CD14-positive monocyte (primary cell): ENCODE measurements around the gene GLI3. TPM values are rescaled to one million over a fixed set of nuclear protein-coding genes. Genes with fewer than 3 reads are reported as not detected.

Source experiments
- DNase-seq, 3 donors: peaks; one replicate each; pipeline ENCODE4 v3.0.0-alpha.2; 2011 to 2022
- H2AFZ ChIP-seq: 2 replicates; pipeline ENCODE4 v1.6.0; 2012; ENCODE audit warnings: mild to moderate bottlenecking, low read depth, low read length, inconsistent platforms; ENCODE audit not compliant: insufficient read depth, poor library complexity, severe bottlenecking
- H3K27ac ChIP-seq, 2 donors: 1 replicate in 1 of 2; 2 replicates in 1 of 2; pipeline ENCODE4 v1.5.1; 2012 to 2013; ENCODE audit warnings: low read length in 2 of 2, control low read depth in 1 of 2, inconsistent platforms in 1 of 2, low read depth in 1 of 2, mild to moderate bottlenecking in 1 of 2
- H3K27me3 ChIP-seq, 2 donors: one replicate each; pipeline versions ENCODE4 v1.6.0 to v1.6.1; 2011 to 2013; ENCODE audit warnings: low read length in 2 of 2; ENCODE audit not compliant: control insufficient read depth in 2 of 2, insufficient read depth in 2 of 2
- H3K36me3 ChIP-seq, 2 donors: replicated peaks in 1 of 2; 1 replicate in 1 of 2; 2 replicates in 1 of 2; pipeline versions ENCODE4 v1.5.1 to v1.6.1; 2012 to 2013; ENCODE audit warnings: low read length in 2 of 2, control low read depth in 1 of 2, inconsistent platforms in 1 of 2, mild to moderate bottlenecking in 1 of 2; ENCODE audit not compliant: insufficient read depth in 2 of 2, control insufficient read depth in 1 of 2
- H3K4me1 ChIP-seq, 2 donors: 1 replicate in 1 of 2; 2 replicates in 1 of 2; pipeline versions ENCODE4 v1.5.1 to v1.6.1; 2012 to 2013; ENCODE audit warnings: low read length in 2 of 2, control low read depth in 1 of 2, inconsistent platforms in 1 of 2, mild to moderate bottlenecking in 1 of 2, moderate library complexity in 1 of 2; ENCODE audit not compliant: insufficient read depth in 2 of 2, control insufficient read depth in 1 of 2
- H3K4me2 ChIP-seq: replicated peaks from 2 replicates; pipeline ENCODE3; 2012; ENCODE audit warnings: low read length, moderate library complexity, mild to moderate bottlenecking; ENCODE audit not compliant: poor library complexity, severe bottlenecking; ENCODE audit errors: extremely low read depth
- H3K4me3 ChIP-seq, 3 experiments: fragments of 200-600 bp in 1 of 3; sonication (generic) in 1 of 3; replicated peaks in 1 of 3; 1 replicate in 2 of 3; 2 replicates in 1 of 3; pipeline ENCODE4 v1.5.1; 2011 to 2013; ENCODE audit warnings: low read length in 3 of 3, mild to moderate bottlenecking in 3 of 3, control low read depth in 2 of 3, low read depth in 2 of 3, inconsistent platforms in 1 of 3, moderate library complexity in 1 of 3
- H3K79me2 ChIP-seq: 2 replicates; pipeline ENCODE4 v1.6.0; 2012; ENCODE audit warnings: mild to moderate bottlenecking, control low read depth, inconsistent platforms, low read length, moderate library complexity; ENCODE audit not compliant: insufficient read depth
- H3K9ac ChIP-seq: 2 replicates; pipeline ENCODE4 v1.6.0; 2017; ENCODE audit warnings: low read length, mild to moderate bottlenecking; ENCODE audit not compliant: insufficient read depth, poor library complexity, severe bottlenecking
- H3K9me3 ChIP-seq, 2 donors: replicated peaks in 1 of 2; 1 replicate in 1 of 2; 2 replicates in 1 of 2; pipeline versions ENCODE4 v1.5.1 to v1.6.1; 2012 to 2013; ENCODE audit warnings: low read length in 2 of 2, control low read depth in 1 of 2; ENCODE audit not compliant: control insufficient read depth in 1 of 2, insufficient read depth in 1 of 2
- H4K20me1 ChIP-seq: 2 replicates; pipeline ENCODE4 v1.6.0; 2012; ENCODE audit warnings: mild to moderate bottlenecking, low read length, control low read depth, moderate library complexity; ENCODE audit not compliant: insufficient read depth
- H3K27ac Mint-ChIP-seq, 7 donors: one replicate each; pipeline ENCODE4 v1.8.0; 2020; ENCODE audit warnings: mild to moderate bottlenecking in 7 of 7, mixed read lengths in 7 of 7, moderate library complexity in 6 of 7, inconsistent platforms in 2 of 7
- H3K27me3 Mint-ChIP-seq, 3 donors: one replicate each; pipeline ENCODE4 v1.8.0; 2021 to 2022; ENCODE audit warnings: low read depth in 3 of 3, mild to moderate bottlenecking in 3 of 3, mixed read lengths in 3 of 3, moderate library complexity in 3 of 3, inconsistent platforms in 1 of 3
- H3K36me3 Mint-ChIP-seq, 2 donors: one replicate each; pipeline ENCODE4 v1.8.0; 2020; ENCODE audit warnings: mixed read lengths in 2 of 2, inconsistent platforms in 1 of 2, mild to moderate bottlenecking in 1 of 2
- H3K4me1 Mint-ChIP-seq: one replicate; pipeline ENCODE4 v1.8.0; 2020; ENCODE audit warnings: mild to moderate bottlenecking, mixed read lengths
- H3K4me3 Mint-ChIP-seq, 2 donors: one replicate each; pipeline ENCODE4 v1.8.0; 2020; ENCODE audit warnings: mild to moderate bottlenecking in 2 of 2, mixed read lengths in 2 of 2, moderate library complexity in 1 of 2
- H3K9me3 Mint-ChIP-seq, 7 donors: one replicate each; pipeline ENCODE4 v1.8.0; 2020 to 2022; ENCODE audit warnings: mixed read lengths in 7 of 7, mild to moderate bottlenecking in 6 of 7, moderate library complexity in 6 of 7, inconsistent platforms in 2 of 7
- WGBS: methylation state at CpG from one replicate; pipeline ENCODE4 v1.1.5; 2013; ENCODE audit warnings: missing lambda C conversion rate; ENCODE audit not compliant: insufficient coverage; 5-methylcytosine and 5-hydroxymethylcytosine counted together
- intact Hi-C, 2 donors: fragments of 100-400 bp; cut with micrococcal nuclease; formaldehyde crosslinking; loops; one replicate each; pipeline versions ENCODE4 v1.15.0 to v1.15.1; 2023
- polyA plus RNA-seq, 3 donors: library from polyadenylated mRNA; depleted of rRNA in 1 of 3; unstranded in 2 of 3; stranded (reverse) in 1 of 3; fragments of 300-500 nt in 2 of 3; fragments of >200 nt in 1 of 3; fragmentation: Illumina TruSeq in 2 of 3; gene quantifications; 1 replicate in 2 of 3; 2 replicates in 1 of 3; pipeline ENCODE4 v1.2.3, GENCODE V29; 2012 to 2021
- TF ChIP-seq, protein P1 (sequence below): fragments of 200-600 bp; IDR thresholded peaks from one replicate; pipeline ENCODE4 v1.8.0; 2022; ENCODE audit warnings: antibody characterized with exemption, mild to moderate bottlenecking

GLI3 gene
- polyA plus RNA-seq, 3 donors: not detected

DNA sequence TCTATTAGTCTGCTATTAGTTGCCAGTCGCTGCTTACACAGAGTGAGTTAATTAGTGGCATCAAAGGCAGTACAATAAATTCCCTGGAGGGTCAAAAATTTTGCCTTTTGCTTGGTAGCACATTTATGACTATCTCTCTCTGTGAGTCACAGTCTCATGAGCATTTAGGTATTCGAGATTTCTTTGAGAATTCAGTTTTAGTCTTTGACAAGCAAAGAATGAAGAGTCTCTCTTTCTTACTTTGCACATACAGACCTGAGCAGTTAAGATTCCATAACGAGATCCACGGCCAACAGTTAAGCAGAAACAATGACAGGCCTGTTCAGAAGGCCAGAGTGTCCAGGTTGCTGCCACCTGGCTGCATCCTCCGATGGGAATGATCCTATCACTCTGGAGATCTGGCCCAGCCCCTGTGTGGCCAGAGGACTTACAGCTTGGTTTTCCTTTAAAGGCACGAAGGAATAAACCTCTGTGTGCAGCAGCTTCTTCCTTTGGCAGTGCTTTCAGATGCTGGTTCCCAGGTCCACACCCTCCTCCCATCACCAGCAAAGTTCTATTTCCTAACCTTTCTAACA, 80.6 kb downstream of the GLI3 start:
- no peak overlapping the region for H3K4me3 ChIP-seq
- no peaks in the 10 kb centered on the region for H3K79me2 ChIP-seq
- no peak overlapping the region for H3K27ac ChIP-seq
- no peaks in the 10 kb centered on the region for H3K27me3 ChIP-seq
- no peak overlapping the region for H3K4me2 ChIP-seq
- H3K4me1 ChIP-seq: no peaks in the 10 kb centered on the region
- H3K4me3 Mint-ChIP-seq: no peak overlapping the region
- H3K36me3 ChIP-seq: no peaks in the 10 kb centered on the region
- no peaks in the 10 kb centered on the region for H3K36me3 Mint-ChIP-seq
- H3K27ac Mint-ChIP-seq: no peak overlapping the region
- peaks cover 2 to 4% (median 2%) of the 10 kb centered on the region in 3 donors for H3K27me3 Mint-ChIP-seq
- H3K9me3 ChIP-seq: no peaks in the 10 kb centered on the region
- H3K4me1 Mint-ChIP-seq: no peaks in the 10 kb centered on the region
- DNase-seq: no peak
- intact Hi-C loops: no loop called here
- H3K9ac ChIP-seq: no peak overlapping the region
- H4K20me1 ChIP-seq: no peaks in the 10 kb centered on the region
- TF ChIP-seq, protein P1, sequence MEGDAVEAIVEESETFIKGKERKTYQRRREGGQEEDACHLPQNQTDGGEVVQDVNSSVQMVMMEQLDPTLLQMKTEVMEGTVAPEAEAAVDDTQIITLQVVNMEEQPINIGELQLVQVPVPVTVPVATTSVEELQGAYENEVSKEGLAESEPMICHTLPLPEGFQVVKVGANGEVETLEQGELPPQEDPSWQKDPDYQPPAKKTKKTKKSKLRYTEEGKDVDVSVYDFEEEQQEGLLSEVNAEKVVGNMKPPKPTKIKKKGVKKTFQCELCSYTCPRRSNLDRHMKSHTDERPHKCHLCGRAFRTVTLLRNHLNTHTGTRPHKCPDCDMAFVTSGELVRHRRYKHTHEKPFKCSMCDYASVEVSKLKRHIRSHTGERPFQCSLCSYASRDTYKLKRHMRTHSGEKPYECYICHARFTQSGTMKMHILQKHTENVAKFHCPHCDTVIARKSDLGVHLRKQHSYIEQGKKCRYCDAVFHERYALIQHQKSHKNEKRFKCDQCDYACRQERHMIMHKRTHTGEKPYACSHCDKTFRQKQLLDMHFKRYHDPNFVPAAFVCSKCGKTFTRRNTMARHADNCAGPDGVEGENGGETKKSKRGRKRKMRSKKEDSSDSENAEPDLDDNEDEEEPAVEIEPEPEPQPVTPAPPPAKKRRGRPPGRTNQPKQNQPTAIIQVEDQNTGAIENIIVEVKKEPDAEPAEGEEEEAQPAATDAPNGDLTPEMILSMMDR: no peak
- H3K9me3 Mint-ChIP-seq: no peaks in the 10 kb centered on the region
- H2AFZ ChIP-seq: no peak overlapping the region
- WGBS: 87% methylated on average over 6 of the region's 6 CpGs

DNA sequence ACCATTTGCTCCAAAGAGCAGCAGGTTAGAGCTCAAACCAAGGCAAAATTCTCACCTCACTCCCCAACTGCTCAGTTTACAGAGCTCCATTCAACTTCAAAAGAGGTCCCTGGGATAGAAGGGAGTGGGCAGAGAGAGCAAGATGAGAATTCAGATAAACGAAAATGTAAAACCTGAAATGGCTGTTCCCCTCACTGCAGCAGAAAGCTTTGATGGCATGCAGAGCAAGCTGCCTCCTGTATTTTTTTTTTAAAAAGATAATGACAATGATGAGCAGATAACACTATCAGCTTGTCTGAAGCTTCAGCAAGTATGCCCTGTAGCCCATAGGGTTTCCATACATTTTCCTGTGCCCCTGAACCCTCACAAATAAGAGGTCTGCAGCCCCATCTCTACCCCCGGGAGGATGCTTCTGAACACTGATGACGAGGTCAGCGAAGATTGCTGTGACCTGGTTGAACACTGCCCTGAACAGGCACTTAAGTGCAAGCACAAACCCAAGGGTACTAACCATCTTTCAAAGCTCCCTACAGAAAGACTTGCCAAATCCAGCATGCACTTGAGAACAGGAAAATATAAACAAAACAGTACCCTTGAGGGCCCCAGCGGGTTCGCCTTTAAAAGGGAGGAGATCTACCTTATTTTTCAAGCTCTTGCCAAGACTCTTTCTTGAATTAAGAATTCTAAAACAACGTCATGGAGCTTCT, 81.3 kb downstream of the GLI3 start:
- TF ChIP-seq, protein P1: no peak
- 93% methylated on average over 4 of the region's 7 CpGs for WGBS
- Histone ChIP-seq H3K79me2 (no peaks in the 10 kb centered on the region), H3K9ac (no peak overlapping the region), H3K27me3 (no peaks in the 10 kb centered on the region), H3K4me3 (no peak overlapping the region), H2AFZ (no peak overlapping the region), H3K4me1 (no peaks in the 10 kb centered on the region), H3K27ac (no peak overlapping the region), H3K4me2 (no peak overlapping the region), H3K9me3 (no peaks in the 10 kb centered on the region), H4K20me1 (no peaks in the 10 kb centered on the region), H3K36me3 (no peaks in the 10 kb centered on the region)
- intact Hi-C loops: no loop called here
- no peak overlapping the region for H3K4me3 Mint-ChIP-seq
- no peaks in the 10 kb centered on the region for H3K9me3 Mint-ChIP-seq
- H3K27ac Mint-ChIP-seq: no peak overlapping the region
- H3K36me3 Mint-ChIP-seq: no peaks in the 10 kb centered on the region
- no peaks in the 10 kb centered on the region for H3K4me1 Mint-ChIP-seq
- DNase-seq: no peak
- peaks cover 2 to 4% (median 2%) of the 10 kb centered on the region in 3 donors for H3K27me3 Mint-ChIP-seq
